HUDEP-2 (cell line): ENCODE measurements around the gene TSPEAR.
A peak's percentile ranks its signal among the peaks of the same experiment; 100 is the strongest.

Experiments
- DNase-seq, 76 experiments: peaks; one replicate each; lab custom pipeline; 2025; ENCODE audit not compliant: unreplicated experiment in 76 of 76; lab: John Stamatoyannopoulos, UW

Gene TSPEAR

DNA sequence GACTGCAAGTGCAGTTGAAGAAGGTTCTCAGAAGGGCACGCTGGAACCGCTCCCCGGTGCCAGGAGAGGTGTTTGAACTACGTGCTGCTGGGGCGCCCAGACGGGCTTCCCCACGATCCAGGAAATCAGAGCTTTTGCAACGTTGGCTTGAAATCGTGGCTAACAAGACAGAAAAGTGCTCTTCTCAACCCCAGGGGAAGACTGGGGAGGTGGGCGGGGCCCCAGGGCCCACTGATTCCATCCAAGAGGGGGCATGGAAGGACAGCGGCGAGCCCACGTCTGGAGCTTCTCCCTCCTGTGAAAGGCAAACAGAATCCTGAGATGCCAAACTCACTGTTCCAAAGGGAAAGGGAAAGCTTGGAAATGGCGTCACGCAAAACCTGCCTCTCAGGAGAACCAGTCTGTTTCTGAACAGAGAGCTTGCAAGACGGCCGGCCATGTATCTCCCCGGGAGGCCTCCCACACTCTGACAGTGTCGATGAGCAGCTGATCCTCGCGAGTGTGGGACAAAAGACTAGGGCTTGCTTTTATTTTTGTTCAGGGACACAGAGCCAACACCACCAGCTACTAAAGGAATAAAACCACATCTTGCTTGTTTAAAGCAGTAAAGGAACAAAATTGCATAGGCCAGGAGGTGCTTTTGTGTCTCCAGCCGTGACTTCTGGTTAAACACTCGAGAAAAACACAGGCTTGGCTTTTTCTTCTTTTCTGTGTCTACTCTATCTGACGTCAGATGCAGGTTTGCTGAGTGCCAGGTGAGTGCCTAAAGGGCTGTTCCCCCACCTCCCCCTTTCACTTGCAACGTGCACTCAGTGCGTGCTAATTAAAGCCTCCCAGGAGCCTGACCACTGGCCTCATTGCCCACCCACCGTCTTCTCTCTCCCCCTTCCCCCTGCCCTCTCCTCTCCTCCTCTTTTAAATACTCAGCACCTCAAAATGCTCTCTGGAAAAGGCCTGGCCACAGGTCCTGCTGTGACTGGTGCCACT is 214.5 kb downstream of the TSPEAR start:
- DNase-seq = no peak

DNA sequence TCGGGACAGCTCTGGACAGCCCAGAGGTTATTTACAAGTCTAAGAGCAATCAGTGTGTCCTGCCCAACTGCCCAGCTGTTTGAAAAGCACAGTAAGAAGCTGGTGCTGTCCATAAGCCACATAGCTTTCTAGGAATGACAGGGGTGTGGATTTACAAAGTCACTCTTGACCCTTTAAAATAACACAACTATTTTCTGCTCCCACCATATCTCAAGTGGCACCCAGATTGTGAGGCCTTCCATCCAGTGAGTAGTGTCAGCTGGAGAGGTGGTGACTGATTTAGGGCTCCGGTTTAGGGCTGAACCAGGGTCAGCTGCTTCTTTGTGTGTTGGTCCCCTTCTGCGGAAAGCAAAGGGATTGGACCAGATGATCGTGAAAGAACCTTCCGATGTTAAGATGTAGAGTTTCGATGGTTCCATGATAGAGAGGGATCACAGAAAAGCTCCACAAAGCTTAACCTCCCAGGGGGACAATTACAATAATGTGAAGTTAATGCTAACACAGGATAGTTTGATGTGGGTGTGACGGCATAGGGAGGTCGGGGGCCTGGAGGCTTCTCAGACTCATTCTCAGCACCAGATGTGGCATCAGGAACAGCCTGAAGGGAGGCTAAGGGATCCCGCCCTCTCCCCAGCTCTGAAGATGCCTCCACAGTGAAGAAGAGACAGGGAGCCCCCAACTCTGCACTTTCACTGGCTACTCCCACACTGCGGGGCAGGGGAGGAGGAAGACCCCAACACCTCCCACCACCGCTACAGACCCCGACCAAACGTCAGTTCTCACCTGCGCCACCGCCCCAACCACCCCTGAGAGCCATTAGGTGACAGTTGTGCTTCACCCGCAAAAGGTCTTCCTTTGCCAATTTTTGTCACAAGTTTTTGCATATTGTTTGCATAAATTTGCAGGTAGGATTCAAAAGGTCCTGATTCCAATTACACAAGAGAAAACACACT is 215.5 kb downstream of the TSPEAR start:
- DNase-seq = no peak

DNA sequence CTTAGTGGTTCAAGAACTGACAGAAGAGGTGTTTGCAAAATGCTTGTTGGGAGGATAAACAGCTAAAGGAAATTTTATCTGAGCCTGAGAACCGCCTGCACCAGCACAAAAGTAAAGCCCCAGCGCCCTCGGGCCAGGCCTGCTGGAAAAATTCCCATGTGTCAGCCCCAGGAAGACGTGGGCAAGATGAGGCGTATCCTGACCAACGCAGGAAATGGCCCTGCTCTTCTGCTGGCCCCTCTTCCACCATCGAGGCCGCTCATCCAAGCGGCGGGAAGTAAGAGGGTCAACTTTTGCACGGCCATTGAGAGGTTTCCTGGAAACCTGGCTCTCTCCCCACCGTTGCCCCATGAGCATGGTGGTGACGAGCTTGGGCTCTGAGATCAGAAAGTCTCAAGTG is 216.4 kb downstream of the TSPEAR start:
- no peak for DNase-seq

DNA sequence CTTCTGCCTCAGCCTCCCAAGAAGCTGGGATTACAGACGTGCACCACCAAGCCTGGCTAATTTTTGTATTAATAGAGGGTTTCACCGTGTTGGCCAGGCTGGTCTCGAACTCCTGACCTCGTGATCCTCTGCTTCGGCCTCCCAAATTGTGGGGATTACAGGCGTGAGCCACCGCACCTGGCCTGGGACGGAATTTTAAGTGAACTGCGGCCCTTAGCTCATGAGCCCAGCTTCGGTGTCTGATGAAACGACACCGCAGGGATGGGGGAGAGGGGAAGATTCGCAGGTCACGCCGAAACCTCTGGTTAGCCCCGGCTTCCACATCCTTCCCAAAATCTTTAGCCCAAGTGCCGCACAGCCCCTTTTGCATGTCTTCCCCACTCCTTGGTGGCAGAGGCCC is 217.0 kb downstream of the TSPEAR start:
- DNase-seq = no peak

DNA sequence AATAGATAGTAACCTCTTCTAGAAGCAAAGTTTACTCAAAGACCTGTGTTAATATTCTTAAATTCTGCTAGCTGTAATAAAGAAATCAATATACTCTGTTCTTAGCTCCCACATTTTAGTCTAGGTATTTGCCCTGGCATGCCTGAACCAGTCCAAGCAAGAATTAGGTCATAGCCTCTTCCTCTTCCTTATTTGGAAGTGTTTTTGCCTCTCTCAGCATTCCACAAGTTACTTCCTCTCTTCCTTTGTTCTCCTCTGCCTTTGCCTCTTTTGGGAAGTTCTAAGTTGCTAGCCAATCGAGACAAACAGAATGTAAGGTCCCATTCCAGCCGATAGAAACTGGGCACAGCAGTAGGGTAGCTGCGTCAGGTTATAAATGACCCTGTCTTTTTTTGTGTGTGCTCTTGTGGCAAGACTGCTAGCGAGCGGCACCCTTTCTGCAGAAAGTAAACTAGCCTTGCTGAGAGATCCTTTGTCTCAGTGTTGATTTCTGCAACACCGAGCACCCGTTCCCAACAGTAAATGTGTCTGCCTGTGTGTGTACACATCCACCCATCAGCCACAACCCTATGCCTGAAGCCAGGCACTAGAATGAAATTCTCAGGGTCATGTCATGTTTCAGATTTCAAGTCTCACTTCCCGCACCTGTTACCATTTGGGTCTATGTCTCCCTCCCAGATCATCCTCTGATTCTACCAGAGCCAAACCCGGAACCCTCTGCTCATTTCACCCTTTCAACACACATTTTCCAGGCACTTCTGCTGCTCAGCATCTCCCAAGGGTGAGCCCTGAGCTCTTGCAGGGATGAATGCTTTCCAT is 218.6 kb downstream of the TSPEAR start:
- no peak for DNase-seq

DNA sequence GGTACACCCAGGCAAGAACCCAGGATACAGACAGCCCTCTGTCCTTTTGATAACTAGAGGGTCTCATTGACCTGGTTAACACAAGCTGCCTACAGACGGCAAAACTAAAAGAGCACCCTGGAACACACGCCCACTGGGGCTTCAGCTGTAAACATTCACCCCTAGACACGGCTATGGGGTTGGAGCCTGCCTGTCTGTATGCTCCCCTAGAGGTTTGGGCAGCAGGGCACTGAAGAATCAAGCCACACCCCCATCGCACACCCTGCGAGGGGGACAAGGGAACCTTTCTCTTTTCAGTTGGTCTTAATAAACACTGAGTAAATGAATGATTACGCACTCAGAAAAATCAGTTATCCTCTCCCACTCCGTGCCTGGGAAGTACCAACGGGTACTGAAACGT is 220.6 kb downstream of the TSPEAR start:
- no peak for DNase-seq

DNA sequence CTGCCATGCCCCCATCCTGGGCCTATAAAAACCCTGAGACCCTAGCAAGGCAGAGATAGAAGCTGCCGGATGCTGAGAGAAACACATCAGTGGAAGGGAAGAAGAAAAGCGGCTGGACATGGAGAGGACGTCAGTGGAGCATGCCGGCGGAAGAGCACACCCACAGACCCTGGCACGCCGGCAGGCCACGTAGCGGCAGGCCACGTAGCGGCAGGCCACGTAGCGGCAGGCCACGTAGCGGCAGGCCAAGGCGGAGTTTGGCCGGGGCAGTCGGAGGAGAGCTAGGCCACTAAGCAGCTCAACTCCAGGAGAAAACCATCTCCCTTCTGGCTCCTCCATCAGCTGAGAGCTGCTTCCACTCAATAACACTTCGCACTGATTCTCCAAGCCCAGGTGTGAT is 221.0 kb downstream of the TSPEAR start:
- no peak for DNase-seq

DNA sequence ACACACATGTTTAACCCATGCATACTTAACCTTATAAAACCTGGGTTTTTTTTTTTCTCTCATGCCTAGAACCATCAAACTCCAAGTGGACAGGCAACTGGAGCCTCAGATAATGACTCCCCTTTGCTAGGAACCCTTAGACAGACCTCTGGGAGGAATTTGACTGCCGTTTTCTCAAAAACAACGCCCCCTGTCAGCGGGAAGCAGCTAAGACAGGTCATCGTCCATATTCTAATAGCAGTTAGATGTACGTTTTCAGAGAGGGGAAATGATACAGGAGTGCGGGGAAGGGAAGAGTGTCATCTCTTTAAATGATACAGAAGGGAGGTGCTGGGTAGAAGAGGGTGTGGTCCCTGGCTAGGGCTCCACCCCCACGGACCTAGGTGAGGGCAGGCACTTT is 221.4 kb downstream of the TSPEAR start:
- peak in 1 of 76 experiments; percentile 12 for DNase-seq

DNA sequence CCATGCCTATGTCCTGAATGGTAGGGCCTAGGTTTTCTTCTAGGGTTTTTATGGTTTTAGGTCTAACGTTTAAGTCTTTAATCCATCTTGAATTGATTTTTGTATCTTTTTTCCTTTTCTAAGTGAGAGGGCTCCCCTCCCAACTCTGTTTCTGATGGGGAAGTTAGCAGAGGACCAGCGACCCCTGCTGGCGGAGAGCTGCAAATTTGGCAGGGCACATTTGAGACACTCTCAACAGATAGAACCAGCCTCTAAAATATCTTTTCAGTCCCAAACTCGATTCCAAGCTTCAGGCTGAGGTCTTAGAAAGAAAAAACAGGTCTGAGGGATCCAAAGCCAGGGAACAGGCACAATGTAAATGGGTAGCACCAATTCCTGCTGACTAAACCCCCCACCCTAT is 223.5 kb downstream of the TSPEAR start:
- DNase-seq = peak in 33 of 76 experiments; percentile 5 to 52 (median 23)

DNA sequence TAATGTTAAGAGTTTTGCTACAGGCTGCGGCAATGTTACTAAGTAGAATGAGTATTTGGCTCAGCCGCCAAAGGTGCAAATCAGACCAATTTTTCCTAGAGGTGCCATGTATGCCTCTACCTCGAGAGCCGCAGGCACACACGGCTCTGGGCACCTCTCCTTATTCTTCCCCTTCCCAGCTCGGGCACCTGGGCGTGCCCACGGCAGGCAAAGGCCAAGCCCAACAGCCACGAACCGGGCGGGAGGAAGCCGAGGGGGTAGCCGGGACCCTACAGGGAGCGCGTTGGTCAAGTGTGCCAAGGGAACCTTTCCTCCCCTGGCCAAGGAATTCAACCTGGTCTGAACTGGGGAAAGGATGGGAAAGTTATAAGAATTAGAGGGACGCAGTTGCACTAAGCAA is 225.1 kb downstream of the TSPEAR start:
- no peak for DNase-seq

DNA sequence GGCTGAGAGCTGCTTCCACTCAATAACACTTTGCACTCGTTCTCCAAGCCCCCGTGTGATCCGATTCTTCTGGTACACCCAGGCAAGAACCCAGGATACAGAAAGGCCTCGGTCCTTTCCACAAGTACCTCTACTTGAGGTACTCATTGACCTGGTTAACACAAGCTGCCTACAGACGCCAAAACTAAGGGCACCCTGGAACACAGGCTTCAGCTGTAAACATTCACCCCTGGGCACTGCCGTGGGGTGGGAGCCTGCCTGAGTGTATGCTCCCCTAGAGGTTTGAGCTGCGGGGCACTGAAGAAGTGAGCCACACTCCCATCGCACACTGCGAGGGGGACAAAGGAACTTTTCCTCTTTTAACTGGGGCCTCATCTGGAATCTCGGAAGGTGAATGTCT is 225.6 kb downstream of the TSPEAR start:
- DNase-seq = no peak

DNA sequence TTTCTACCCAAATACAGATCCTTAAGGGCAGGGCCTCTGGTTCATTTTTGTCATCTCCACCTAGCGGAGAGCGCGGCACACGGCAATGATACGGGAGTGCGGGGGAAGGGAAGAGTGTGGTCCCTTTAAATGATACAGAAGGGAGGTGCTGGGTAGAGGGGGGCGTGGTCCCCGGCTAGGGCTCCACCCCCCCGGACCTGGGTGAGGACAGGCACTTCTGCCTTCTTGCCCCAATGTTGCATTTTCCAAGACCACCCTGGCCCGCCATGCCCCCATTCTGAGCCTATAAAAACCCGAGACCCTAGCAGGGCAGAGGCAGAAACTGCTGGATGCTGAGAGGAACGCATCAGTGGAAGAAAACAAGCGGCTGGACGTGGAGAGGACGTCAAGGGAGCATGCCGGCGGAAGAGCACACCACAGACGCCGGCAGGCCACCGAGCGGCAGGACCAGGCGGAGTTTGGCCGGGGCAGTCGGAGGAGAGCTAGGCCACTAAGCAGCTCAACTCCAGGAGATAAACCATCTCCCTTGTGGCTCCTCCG is 226.0 kb downstream of the TSPEAR start:
- DNase-seq = no peak

DNA sequence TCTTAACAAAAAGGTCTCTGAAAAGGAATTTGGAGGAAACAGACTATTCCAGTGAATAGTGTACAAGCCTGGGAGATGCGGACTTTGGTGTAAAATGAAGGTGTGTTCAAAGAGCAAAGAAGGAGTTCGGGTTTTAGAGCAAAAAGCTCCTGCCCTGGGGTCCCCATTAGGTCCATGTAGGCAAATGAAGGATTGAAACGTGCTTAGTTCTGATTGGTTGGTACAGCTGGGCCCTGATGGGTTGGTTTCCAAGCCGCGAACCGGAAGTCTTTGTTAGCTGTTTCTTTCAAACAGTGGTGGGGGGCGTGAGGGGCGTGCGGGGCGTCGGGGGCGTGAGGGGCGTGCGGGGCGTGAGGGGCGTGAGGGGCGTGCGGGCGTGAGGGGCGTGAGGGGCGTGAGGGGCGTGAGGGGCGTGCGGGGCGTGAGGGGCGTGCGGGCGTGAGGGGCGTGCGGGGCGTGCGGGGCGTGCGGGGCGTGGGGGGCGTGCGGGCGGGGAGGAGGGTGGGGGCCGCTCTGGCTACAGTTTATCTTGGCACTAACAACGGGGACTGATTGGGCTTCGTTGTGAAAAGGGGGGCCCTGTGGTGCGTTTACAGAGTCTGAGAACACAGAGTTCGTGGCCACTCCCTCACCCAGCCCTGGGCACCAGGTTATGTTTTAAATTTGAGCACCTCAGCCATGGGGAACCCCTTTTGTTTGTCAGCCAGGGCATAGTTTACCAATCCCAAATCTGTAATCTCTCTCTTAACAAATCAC is 226.7 kb downstream of the TSPEAR start:
- DNase-seq = no peak

DNA sequence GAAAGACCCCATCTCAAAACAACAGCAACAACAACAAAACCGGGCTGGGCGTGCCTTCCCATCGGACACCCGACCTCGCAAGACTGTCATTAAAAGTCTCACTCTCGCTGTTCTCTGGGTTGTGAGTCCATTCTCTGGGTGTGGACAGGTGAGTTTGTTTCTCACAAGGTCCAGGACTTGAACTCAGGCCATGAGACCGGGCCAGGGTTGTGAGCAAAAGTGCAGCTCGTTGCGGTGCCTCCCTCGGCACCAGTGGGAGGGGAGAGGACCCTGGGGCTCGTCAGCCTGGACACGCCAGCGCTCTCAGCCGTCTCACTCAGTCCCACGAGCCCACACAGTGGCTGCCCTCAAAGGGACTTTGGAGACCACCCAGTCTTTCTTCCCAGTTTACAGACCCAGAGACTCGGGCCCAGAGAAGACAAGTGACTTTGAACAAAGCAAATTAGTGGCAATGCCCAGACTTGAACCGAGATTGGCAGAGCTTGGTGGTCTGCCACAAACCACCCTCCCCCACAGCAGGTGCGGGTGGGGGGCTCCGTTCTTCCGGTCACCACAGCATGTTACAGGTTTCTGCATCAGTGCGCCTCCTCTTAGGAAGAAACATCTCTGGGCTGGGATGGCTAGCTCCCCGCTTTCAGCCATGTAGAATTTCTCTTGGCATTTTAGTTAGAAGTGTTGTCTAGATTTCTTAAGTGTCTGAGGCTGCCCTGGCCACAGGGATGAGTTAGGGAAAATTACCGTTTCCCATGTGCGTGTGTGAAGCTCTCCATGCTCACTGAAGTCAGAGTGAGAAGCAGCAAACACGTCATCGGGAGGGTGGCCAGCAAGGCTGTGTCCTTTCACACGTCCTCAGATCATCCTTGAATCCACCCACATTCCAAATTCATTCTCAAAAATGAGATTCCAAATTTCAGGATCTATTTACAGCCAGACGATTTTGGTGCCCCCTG is 227.8 kb downstream of the TSPEAR start:
- DNase-seq = no peak

DNA sequence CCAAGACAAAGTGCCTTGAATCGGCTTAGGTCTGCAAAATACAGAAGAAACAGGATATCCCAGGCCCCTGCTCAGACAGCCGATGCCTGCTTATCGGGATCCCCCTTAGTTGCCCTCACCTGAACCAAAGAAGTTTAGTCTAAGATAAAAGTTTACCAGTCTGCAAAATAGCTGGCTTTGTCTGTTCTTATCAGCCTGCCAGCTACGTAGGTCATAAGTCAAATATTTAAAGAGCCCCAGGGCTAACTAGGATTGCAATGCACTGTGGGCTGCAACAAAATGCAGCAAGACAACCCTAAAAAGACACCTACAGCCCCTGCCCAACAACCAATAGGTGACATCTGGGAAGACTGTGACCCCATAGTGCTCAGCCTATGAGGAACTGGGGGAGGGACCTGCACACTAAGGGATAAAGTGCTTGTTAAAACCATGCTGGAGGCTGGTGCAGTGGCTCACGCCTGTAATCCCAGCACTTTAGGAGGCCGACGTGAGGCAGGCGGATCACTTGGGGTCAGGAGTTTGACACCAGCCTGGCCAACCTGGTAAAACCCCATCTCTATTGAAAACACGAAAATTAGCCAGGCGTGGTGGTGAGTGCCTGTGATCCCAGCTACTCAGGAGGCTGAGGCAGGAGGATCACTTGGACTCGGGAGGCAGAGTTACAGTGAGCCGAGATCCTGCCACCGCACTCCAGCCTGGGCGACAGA is 228.6 kb downstream of the TSPEAR start:
- no peak for DNase-seq

DNA sequence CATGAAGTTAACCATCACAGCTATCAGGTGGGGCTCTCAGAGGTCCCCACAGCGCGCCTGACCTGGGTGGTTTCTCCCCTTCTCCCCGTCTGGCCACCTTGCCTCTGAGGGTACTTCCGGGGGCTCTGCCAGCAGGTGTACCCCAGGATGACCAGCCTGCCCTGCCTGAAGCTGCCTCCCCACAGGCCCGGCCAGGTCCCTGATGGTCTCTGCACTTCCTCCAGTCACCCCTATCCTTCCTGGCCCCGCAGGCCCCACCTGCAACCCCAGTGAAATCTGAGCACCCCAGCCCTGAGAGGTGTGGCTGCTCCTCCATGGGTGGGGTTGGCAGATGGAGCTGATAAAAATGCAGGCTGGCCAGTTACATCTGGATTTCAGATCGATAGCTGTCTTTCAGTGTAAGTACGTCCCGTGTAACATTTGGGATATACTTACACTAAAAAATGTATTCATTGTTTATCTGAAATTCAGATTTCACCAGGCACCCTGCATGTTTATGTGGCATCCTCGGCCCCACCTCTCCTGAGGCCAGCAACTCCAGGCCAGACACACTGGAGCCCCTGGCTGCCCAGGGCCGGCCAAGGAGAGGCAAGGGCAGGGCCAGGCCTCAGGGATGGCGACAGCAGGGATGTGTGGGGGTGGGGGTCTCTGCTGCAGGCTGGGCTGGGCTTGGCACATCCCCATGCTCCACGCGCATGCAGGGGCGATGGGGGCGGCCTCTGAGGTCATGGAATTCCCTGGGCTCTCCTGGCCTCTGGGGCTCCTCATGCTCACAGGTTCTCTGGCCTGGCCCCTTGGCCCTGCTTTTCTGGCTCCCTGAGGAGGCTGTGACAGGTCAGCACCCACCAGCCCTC is 230.9 kb downstream of the TSPEAR start:
- no peak for DNase-seq
